SIG-M5 (cell line): Measurements from ENCODE around the gene PDXDC1.
A peak's percentile ranks its signal among the peaks of the same experiment; 100 is the strongest.
"Not testable (repeated sequence)": the region's sequence is repeated elsewhere in the genome, so short reads cannot be mapped to it uniquely, and the experiment has no call there.

ENCODE experiments used
- DNase-seq: peaks from one replicate; lab custom pipeline; 2025; lab: John Stamatoyannopoulos, UW

PDXDC1 gene

GRCh38 chr16:15135483-15136360, 160.9 kb downstream of the PDXDC1 start:
- not testable (repeated sequence) for DNase-seq

- not testable (repeated sequence) for DNase-seq
Measured at GRCh38 chr16:15137514-15137913, 162.7 kb downstream of the PDXDC1 start.

DNA sequence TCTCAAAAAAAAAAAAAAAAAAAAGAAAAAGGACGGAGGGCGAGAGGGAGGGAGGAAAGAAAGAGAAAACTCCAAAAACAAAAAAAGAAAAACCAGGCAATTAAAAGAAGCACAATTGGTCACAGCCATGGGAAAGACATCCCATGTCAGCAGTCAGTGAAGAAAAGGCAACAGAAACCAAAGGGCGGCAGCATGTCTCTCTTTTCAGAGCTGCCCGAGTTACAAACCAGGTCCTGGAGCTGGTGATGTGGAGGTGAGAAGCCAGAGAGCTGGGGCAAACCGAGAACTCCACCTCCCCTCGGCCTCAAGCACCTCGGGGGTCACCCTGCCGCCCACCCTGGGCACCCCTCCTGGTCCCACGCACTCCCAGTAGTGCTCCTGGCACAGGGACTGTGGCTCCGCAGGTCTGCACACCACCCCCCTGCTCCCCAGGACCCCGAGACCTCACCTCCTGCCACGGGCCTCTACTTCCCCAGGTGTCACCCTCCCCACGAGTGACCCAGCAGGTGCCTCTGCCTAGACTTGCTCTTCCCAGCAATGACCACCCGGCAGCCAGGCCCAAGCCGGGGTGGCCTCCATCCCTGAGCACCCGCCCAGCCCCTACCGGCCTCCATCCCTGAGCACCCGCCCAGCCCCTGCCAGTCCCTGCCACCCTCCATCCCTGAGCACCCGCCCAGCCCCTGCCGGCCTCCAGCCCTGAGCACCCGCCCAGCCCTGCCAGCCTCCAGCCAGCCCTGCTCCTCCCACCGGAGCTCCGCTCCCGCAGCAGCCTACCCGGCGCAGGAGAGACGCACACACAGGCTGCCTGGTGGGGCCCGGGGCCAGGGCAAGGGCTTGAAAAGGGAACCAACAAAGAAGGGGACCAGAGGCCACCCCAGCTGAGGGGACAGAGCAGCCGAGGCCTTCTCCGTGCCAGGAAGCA, 165.9 kb downstream of the PDXDC1 start:
- not testable (repeated sequence) for DNase-seq

DNA sequence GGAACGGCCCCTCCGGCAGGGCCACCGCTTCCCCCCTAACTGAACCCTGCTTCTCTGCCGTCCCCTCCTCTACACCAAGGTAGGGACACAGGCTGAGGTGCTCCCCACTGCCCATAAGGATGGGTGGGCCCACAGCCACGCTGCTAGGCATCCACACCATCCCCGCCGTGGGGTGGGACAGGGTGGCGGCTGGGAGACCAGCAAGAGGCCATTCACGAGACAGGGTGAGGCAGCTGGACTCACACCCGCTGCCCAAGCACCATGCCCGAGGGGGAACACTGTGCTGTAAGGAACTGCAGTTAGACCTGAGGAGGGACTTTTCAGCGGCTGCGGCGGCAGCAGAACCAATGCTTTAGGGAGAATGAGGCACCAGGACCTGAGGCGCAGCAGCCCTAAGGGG, 166.8 kb downstream of the PDXDC1 start:
- no peak for DNase-seq

- not testable (repeated sequence) for DNase-seq
Measured at GRCh38 chr16:15142107-15142890, 167.5 kb downstream of the PDXDC1 start.

DNA sequence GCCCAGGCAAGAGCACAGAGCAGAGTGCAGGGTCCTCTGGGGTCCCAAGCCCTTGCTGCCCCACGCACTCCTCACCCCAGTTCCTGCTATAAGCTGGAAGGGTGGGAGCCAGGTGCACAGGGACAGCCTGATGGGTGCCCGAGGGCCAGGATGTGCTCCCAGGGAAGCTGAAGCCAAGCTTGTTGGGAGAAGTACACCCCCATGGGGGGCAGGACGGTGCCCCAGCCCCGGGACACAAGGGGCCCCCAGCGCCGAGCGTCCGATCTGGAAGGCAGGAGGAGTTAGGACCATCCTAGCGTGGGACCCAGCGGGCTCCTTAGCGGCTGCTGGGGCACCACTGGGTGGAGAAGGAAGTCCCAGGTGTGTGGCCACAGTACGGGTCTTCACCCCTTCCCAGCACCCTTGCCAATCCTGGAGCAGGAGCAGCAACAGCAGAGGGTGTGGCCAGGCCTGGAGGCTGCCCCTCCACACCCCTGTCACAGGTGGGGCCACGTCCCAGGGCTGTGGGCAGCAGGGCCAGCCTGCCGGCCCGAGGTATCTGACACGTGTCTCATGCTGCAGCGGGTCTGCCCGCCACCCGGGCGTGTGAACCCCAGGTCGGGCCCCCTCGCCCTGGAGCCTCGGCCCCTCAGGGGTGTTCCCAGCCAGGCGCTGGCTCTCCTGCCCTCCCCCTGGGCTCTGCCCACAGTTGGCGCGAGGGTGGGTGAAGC, 168.2 kb downstream of the PDXDC1 start:
- not testable (repeated sequence) for DNase-seq

- DNase-seq, result not testable (repeated sequence)
Measured at GRCh38 chr16:15143601-15144091, 168.8 kb downstream of the PDXDC1 start.

- DNase-seq, result not testable (repeated sequence)
Measured at GRCh38 chr16:15144092-15144631, 169.3 kb downstream of the PDXDC1 start.

DNA sequence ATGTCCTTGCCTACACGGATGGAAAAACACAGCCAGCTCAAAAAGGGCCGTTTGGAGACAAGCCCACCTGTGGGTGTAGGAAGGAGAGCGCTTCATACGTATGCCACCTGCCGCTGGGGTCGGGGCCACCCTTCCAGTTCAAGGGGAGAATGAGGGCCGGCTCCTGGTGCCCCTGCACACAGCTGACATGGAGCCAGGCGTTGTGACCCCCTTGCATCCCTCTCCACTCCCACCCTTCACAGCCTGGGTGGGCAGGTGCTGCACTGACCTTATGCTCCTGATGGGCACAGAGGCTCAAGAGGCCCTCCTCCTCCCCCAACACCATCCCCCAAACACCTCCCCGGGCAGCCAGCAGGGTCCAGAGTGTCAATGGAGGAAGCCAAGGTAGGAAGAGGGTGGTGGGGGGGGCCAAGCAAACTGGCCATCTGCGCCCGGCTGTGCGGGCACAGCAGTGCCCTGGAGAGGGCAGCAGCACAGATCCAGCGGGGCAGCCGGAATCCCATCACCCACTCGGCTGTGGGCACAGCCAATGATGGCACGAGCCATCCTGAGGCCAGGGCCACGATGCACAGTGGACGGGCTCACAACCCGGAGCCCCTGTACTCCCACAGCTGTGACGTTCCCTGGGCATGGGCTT, 170.1 kb downstream of the PDXDC1 start:
- not testable (repeated sequence) for DNase-seq

GRCh38 chr16:15145418-15146263, 170.8 kb downstream of the PDXDC1 start:
- not testable (repeated sequence) for DNase-seq

DNA sequence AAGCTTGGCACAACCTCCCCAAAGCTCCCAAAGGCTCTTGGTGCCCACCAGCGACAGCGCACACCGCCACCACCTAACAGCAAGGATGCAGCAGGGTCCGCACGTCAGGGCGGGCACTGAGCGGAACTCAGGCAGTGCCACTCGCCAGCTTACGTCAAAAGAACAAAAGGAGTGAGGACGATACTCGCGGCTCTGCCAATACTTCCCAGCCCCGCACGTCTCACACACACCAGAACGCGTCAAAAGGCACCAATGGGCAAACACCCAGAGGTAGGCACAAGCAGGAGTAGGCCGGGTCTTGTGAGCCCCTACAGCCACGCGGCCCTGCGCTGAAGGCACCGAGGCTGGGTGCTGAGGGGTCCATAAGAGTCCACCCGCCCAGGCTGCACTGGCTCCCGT, 171.4 kb downstream of the PDXDC1 start:
- not testable (repeated sequence) for DNase-seq

DNA sequence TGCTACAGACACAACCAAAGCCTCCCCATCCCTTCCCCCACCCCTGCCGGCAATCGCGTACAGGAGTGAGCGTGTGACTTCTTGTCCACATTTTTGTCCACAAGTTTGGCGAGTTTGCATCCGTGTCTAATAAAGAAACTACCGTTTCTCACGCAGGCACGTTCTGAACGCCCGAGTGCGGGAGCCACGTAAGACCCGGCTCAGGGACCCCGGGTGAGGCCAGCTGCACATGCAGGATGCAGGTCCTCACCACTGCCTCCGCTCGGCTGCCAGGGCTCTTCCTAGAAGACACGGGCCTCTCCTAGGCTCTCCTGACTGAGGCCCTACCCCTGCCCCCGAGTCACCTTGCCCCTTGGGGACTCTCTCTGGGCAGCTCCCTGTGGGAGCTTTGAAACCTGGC, 174.0 kb downstream of the PDXDC1 start:
- not testable (repeated sequence) for DNase-seq

DNA sequence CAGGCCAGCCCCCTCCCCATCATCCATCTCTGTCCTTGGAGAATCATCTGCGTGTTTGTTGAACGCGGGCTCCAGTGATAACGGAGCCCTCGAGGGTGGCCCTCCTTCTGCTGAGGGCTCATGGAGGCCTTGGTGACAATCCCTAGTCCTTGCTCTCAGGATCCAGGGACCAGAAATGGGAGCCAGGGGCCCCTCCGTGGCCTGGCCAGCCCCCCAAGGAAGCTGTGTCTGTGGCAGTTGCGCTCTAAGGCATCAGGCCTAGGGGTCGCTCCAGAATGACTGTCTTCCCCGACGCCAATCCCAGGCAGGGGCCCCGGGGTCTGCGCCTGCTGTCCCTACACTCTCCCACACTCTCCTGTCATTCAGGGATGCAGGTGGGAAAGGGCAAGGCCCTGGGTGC, 174.4 kb downstream of the PDXDC1 start:
- not testable (repeated sequence) for DNase-seq

DNA sequence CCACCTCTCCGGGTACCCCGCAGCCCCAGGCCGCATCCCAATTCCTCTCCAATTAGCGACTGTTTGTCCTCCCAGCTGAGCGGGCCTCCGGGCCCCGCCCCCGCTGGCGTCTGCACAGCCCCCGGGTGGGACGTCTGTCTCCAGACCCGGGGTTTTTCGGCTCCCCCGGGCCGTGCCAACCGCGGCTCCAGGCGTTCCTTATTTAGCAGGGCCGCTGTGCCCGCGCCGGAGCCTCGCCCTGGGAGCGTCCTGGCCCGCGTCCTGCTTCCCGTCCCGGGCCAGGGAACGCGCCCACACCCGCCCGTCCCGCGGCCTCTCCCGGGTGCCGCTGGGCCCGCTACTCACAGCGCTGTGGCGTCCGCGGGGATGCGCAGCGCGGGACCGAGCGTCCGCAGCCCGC, 179.2 kb downstream of the PDXDC1 start:
- not testable (repeated sequence) for DNase-seq

DNA sequence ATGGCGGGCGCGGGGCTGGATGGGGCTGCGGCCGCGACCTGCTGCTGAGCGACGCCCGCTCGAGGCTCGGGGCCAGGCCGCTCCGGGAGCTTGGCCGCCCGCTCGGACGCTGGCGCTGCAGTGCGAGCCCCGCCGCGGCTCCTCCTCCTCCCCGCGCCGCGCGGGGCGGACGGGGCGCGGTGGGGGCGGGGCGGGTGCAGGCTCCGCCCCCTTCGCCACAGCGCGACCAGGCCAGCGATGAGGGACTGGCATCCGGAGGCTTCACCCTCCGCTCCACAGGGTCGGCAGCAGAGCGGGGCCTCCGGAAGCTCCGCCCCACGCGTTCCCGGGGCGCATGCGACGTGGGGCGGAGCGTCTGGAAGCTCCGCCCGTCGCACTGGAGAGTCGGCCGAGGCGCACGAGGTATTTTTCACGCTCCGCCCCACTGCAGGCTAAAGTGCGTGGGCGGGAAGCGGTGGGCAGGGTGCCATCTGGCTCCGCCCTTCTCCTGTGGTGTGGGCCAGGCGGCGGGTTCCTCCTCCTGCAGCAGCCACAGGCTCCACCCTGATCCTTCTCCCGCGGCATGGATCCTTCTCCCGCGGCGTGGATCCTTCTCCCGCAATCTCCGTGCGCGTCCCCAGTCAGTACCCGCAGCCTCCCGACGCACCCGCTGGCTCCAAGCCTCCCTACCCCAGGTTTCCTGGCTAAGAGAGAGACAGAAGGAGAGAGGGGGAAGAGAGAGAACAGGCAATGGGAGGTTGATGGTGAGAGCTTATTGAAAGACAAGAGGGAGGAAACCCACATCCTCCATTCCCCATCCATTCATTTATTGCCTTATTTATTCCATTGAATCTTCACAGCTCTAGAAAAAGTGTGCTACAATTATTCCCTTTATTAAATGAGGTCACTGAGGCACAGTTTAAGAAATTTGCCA, 180.1 kb downstream of the PDXDC1 start:
- DNase-seq, result peak; percentile 10

- DNase-seq, result not testable (repeated sequence)
Measured at GRCh38 chr16:15157644-15158043, 182.8 kb downstream of the PDXDC1 start.

DNA sequence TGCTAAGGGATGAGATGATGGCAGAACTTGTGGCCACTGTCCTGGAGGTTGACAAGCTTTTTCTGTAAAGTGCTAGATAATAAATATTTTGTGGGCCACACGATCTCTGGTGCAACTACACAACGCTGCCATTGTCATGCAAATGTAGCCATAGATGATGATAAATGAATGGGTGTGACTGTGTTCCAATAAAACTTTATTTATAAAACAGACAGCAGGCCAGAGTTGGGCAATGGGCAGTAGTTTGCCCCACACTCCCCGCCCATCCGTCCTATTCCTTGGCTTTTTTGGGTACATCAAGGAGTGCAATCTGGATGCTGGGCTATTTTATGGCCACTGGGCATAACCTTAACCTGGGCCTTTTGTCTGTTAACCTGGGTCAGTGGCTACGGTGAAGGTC, 184.8 kb downstream of the PDXDC1 start:
- not testable (repeated sequence) for DNase-seq

DNA sequence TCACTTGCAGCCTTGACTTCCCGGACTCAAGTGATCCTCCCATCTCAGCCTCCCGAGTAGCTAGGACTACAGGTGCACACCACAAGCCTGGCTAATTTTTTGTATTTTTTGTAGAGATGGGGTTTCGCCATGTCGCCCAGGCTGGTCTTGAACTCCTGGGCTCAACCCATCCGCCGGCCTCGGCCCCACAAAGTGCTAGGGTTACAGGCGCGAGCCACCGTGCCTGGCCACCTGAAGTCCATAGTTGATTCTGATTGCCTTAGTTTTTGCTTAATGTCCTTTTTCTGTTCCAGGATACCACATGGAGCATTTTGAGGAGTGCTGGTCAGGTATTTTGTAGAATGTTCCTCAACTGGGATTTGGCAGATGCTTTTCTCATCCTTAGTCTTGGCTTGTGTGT, 185.7 kb downstream of the PDXDC1 start:
- not testable (repeated sequence) for DNase-seq
